ENCODE results near the gene TSC22D2.

TSC22D2 gene

GRCh38 chr3:150414959-150415358 is 6.9 kb downstream of the TSC22D2 start:
- H3K4me3 ChIP-seq (ENCODE audit: low read depth in 1 of 2, low read length in 1 of 2) = no peak overlapping the region

GRCh38 chr3:150419076-150419868 is 11.2 kb downstream of the TSC22D2 start:
- H3K4me3 ChIP-seq (ENCODE audit: low read depth in 1 of 2, low read length in 1 of 2) = no peak overlapping the region

More at GRCh38 chr3:150414959-150415358, 6.9 kb downstream of the TSC22D2 start:
- H3K27ac ChIP-seq = no peak overlapping the region
- peaks cover 50 to 60% of the 10 kb centered on the region in 2 experiments for H3K4me1 ChIP-seq (ENCODE audit: control insufficient read depth in 1 of 2, insufficient read depth in 1 of 2, low read depth in 1 of 2, low read length in 1 of 2)
- H3K27me3 ChIP-seq = no peaks in the 10 kb centered on the region
- H3K9me3 ChIP-seq = no peaks in the 10 kb centered on the region
- H3K36me3 ChIP-seq = no peaks in the 10 kb centered on the region
- TF ChIP-seq CTCF (IDR thresholded peaks at IDR 0.05) = no peak

GRCh38 chr3:150419959-150420358 is 11.9 kb downstream of the TSC22D2 start:
- H3K4me3 ChIP-seq (ENCODE audit: low read depth in 1 of 2, low read length in 1 of 2) = no peak overlapping the region
- peaks cover 4% of the 10 kb centered on the region for H3K36me3 ChIP-seq
- no peaks in the 10 kb centered on the region for H3K27me3 ChIP-seq
- H3K27ac ChIP-seq = no peak overlapping the region
- H3K4me1 ChIP-seq (ENCODE audit: control insufficient read depth in 1 of 2, insufficient read depth in 1 of 2, low read depth in 1 of 2, low read length in 1 of 2) = peaks cover 7 to 13% of the 10 kb centered on the region in 2 experiments
- no peaks in the 10 kb centered on the region for H3K9me3 ChIP-seq
- no peak for TF ChIP-seq CTCF (IDR thresholded peaks at IDR 0.05)

More at GRCh38 chr3:150419076-150419868, 11.2 kb downstream of the TSC22D2 start:
- Histone ChIP-seq H3K27ac (no peak overlapping the region), H3K9me3 (no peaks in the 10 kb centered on the region), H3K4me1 (ENCODE audit: control insufficient read depth in 1 of 2, insufficient read depth in 1 of 2, low read depth in 1 of 2, low read length in 1 of 2) (peaks cover 9 to 19% of the 10 kb centered on the region in 2 experiments), H3K36me3 (peaks cover 4% of the 10 kb centered on the region), H3K27me3 (no peaks in the 10 kb centered on the region)
- no peak for TF ChIP-seq CTCF (IDR thresholded peaks at IDR 0.05)

GRCh38 chr3:150421256-150421655 is 13.2 kb downstream of the TSC22D2 start:
- no peak for TF ChIP-seq CTCF (IDR thresholded peaks at IDR 0.05)
- peaks cover 7 to 13% of the 10 kb centered on the region in 2 experiments for H3K4me1 ChIP-seq (ENCODE audit: control insufficient read depth in 1 of 2, insufficient read depth in 1 of 2, low read depth in 1 of 2, low read length in 1 of 2)

GRCh38 chr3:150421799-150422548 is 13.9 kb downstream of the TSC22D2 start:
- H3K4me1 ChIP-seq (ENCODE audit: control insufficient read depth in 1 of 2, insufficient read depth in 1 of 2, low read depth in 1 of 2, low read length in 1 of 2) = peaks cover 7 to 13% of the 10 kb centered on the region in 2 experiments
- H3K4me3 ChIP-seq (ENCODE audit: low read depth in 1 of 2, low read length in 1 of 2) = no peak overlapping the region
- no peaks in the 10 kb centered on the region for H3K9me3 ChIP-seq
- H3K36me3 ChIP-seq = peaks cover 4% of the 10 kb centered on the region
- no peak overlapping the region for H3K27ac ChIP-seq
- H3K27me3 ChIP-seq = no peaks in the 10 kb centered on the region
- no peak for TF ChIP-seq CTCF (IDR thresholded peaks at IDR 0.05)

More at GRCh38 chr3:150421256-150421655, 13.2 kb downstream of the TSC22D2 start:
- Histone ChIP-seq H3K27me3 (no peaks in the 10 kb centered on the region), H3K9me3 (no peaks in the 10 kb centered on the region), H3K4me3 (ENCODE audit: low read depth in 1 of 2, low read length in 1 of 2) (no peak overlapping the region), H3K36me3 (peaks cover 4% of the 10 kb centered on the region), H3K27ac (no peak overlapping the region)
